Embryonic facial prominence (tissue), 1 donor: ENCODE measurements around the gene MEX3D.

ENCODE experiments used
- DNase-seq: peaks from one replicate; pipeline ENCODE4 v3.0.0-alpha.2; 2016; ENCODE audit errors: extremely low spot score

The MEX3D gene

GRCh38 chr19:1518471-1518870 is 49.7 kb downstream of the MEX3D start:
- DNase-seq, result no peak

GRCh38 chr19:1516395-1516753 is 51.8 kb downstream of the MEX3D start:
- DNase-seq, result no peak

GRCh38 chr19:1514986-1515721 is 53.0 kb downstream of the MEX3D start:
- no peak for DNase-seq

- no peak for DNase-seq
Measured at GRCh38 chr19:1514295-1514661, 53.8 kb downstream of the MEX3D start.

- no peak for DNase-seq
Measured at GRCh38 chr19:1513499-1514294, 54.4 kb downstream of the MEX3D start.

- no peak for DNase-seq
Measured at GRCh38 chr19:1512671-1513498, 55.2 kb downstream of the MEX3D start, which contains the start of gene ADAMTSL5. Gene ADAMTSL5, minus strand, starts transcription at chr19:1513019. Its CDS starts 2,076 bp downstream, at chr19:1510943.

GRCh38 chr19:1511318-1512317 is 56.5 kb downstream of the MEX3D start:
- DNase-seq, result no peak

GRCh38 chr19:1510807-1511206 is 57.3 kb downstream of the MEX3D start:
- no peak for DNase-seq

GRCh38 chr19:1510442-1510806 is 57.7 kb downstream of the MEX3D start:
- no peak for DNase-seq

GRCh38 chr19:1509602-1510441 is 58.3 kb downstream of the MEX3D start:
- DNase-seq, result no peak

- DNase-seq, result no peak
Measured at GRCh38 chr19:1508507-1508856, 59.6 kb downstream of the MEX3D start.

GRCh38 chr19:1507763-1508506 is 60.2 kb downstream of the MEX3D start:
- peak; percentile 85 for DNase-seq

GRCh38 chr19:1507192-1507660 is 60.9 kb downstream of the MEX3D start:
- DNase-seq, result no peak

GRCh38 chr19:1505991-1506881 is 61.9 kb downstream of the MEX3D start:
- DNase-seq, result no peak

- no peak for DNase-seq
Measured at GRCh38 chr19:1505012-1505411, 63.1 kb downstream of the MEX3D start.
